Keratinocyte (primary cell): ENCODE measurements around the gene FRMD3. TPM values are rescaled to one million over a fixed set of nuclear protein-coding genes. Genes with fewer than 3 reads are reported as not detected.

ENCODE experiments used
- DNase-seq: peaks from one replicate; pipeline ENCODE4 v3.0.0-alpha.2; 2011; ENCODE audit warnings: low read depth, missing footprints, low spot score
- FAIRE-seq: peaks from 2 replicates; lab custom pipeline; 2011; peaks lifted over from hg19 to GRCh38; lab: Jason Lieb, UNC
- H2AFZ ChIP-seq: 2 replicates; pipeline ENCODE4 v1.6.0; 2012; ENCODE audit warnings: low read length, control low read depth, inconsistent platforms; ENCODE audit not compliant: control insufficient read depth
- H3K27ac ChIP-seq: 2 replicates; pipeline ENCODE4 v1.5.1; 2011; ENCODE audit warnings: low read length; ENCODE audit not compliant: control insufficient read depth, insufficient read depth
- H3K27me3 ChIP-seq: 3 replicates; pipeline ENCODE4 v1.6.0; 2011; ENCODE audit warnings: low read length; ENCODE audit not compliant: control insufficient read depth, insufficient read depth; ENCODE audit errors: extremely low read depth
- H3K36me3 ChIP-seq, 2 experiments: 2 replicates in 1 of 2; 3 replicates in 1 of 2; pipeline ENCODE4 v1.5.1; 2011; ENCODE audit warnings: low read length in 2 of 2, mild to moderate bottlenecking in 1 of 2; ENCODE audit not compliant: control insufficient read depth in 2 of 2, insufficient read depth in 2 of 2; ENCODE audit errors: extremely low read depth in 1 of 2
- H3K4me1 ChIP-seq: 3 replicates; pipeline ENCODE4 v1.5.1; 2011; ENCODE audit warnings: low read length; ENCODE audit not compliant: control insufficient read depth, insufficient read depth; ENCODE audit errors: extremely low read depth
- H3K4me2 ChIP-seq: 3 replicates; pipeline ENCODE4 v1.6.0; 2011; ENCODE audit warnings: low read depth, low read length; ENCODE audit not compliant: control insufficient read depth, insufficient read depth; ENCODE audit errors: extremely low read depth
- H3K4me3 ChIP-seq, 3 experiments: fragments of 200-600 bp in 1 of 3; sonication (generic) in 1 of 3; 2 replicates in 2 of 3; 3 replicates in 1 of 3; pipeline ENCODE4 v1.5.1; 2011 to 2016; ENCODE audit warnings: low read length in 3 of 3, mild to moderate bottlenecking in 3 of 3, control low read depth in 2 of 3, inconsistent platforms in 1 of 3, low read depth in 1 of 3, mixed read lengths in 1 of 3, mixed run types in 1 of 3, moderate library complexity in 1 of 3; ENCODE audit not compliant: control insufficient read depth in 2 of 3, insufficient read depth in 2 of 3; ENCODE audit errors: extremely low read depth in 1 of 3
- H3K79me2 ChIP-seq: 2 replicates; pipeline ENCODE4 v1.6.0; 2012; ENCODE audit warnings: low read length; ENCODE audit not compliant: control insufficient read depth, insufficient read depth
- H3K9ac ChIP-seq: 3 replicates; pipeline ENCODE4 v1.6.0; 2011; ENCODE audit warnings: low read length; ENCODE audit not compliant: control insufficient read depth, insufficient read depth; ENCODE audit errors: extremely low read depth
- H3K9me1 ChIP-seq: 3 replicates; pipeline ENCODE4 v1.6.0; 2011; ENCODE audit warnings: low read length; ENCODE audit not compliant: control insufficient read depth, insufficient read depth; ENCODE audit errors: extremely low read depth
- H3K9me3 ChIP-seq: 2 replicates; pipeline ENCODE4 v1.5.1; 2012; ENCODE audit warnings: low read depth, low read length; ENCODE audit not compliant: control insufficient read depth
- H4K20me1 ChIP-seq: 3 replicates; pipeline ENCODE4 v1.6.0; 2011; ENCODE audit warnings: low read length; ENCODE audit not compliant: control insufficient read depth, insufficient read depth; ENCODE audit errors: extremely low read depth
- CTCF ChIP-seq, 3 experiments: IDR thresholded peaks in 1 of 3; conservative IDR thresholded peaks in 1 of 3; optimal IDR thresholded peaks in 1 of 3; 2 replicates in 2 of 3; 3 replicates in 1 of 3; pipeline versions ENCODE3 to v1.5.1; 2011; ENCODE audit warnings: low read length in 3 of 3, mild to moderate bottlenecking in 3 of 3, moderate library complexity in 2 of 3, control low read depth in 1 of 3, inconsistent platforms in 1 of 3; ENCODE audit not compliant: insufficient read depth in 2 of 3; ENCODE audit errors: extremely low read depth in 1 of 3
- EZH2 ChIP-seq: IDR thresholded peaks from one replicate; pipeline ENCODE4 v1.6.1; 2012; ENCODE audit warnings: inconsistent platforms, mild to moderate bottlenecking, low read length, moderate library complexity
- dilution Hi-C: fragments of 300-500 bp; cut with MboI; formaldehyde crosslinking; loops from one replicate; pipeline ENCODE4 v1.7.0; 2020; ENCODE audit warnings: low sequenced_read_pairs; ENCODE audit not compliant: extremely low pct_ligation_motif_present
- polyA plus RNA-seq, 5 experiments: library from polyadenylated mRNA; depleted of rRNA in 3 of 5; stranded (reverse) in 3 of 5; stranded (forward) in 1 of 5; unstranded in 1 of 5; fragments of >200 nt; gene quantifications; 1 replicate in 1 of 5; 2 replicates in 3 of 5; 3 replicates in 1 of 5; pipeline versions ENCODE4 v1.2.1 to v1.2.3, GENCODE V29; 2011 to 2012; ENCODE audit warnings: missing spikeins in 2 of 5, low read depth in 1 of 5, low replicate concordance in 1 of 5

The FRMD3 gene
- polyA plus RNA-seq, 1 donor (not counting 4 experiments of a cell fraction or from before 2014, with no cell fraction given), result 0.21 TPM

DNA sequence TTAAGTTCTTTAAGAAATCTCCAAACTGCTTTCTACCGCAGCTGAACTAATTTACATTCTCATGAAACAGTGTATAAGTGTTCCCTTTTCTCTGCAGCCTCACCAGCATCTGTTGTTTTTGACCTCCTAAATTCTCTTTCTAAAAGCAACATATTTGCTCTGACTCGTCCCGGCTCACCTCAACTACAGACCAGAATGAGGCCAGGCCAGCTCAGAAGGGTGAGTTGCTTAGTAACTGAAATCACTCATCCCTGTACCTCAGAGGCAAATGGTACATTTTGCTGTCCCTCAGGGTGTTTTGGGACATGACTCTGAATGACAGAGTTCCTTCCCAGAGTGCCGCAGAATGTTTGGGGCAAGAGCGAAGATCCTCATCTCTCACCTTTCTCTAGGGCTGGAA lies 127.5 kb downstream of the FRMD3 start:
- Histone ChIP-seq H3K27ac (no peak overlapping the region), H2AFZ (no peak overlapping the region), H3K79me2 (no peaks in the 10 kb centered on the region), H3K9me3 (no peaks in the 10 kb centered on the region), H3K9me1 (no peaks in the 10 kb centered on the region), H3K4me3 (no peak overlapping the region), H4K20me1 (no peaks in the 10 kb centered on the region), H3K9ac (no peak overlapping the region), H3K36me3 (no peaks in the 10 kb centered on the region), H3K27me3 (no peaks in the 10 kb centered on the region), H3K4me2 (no peak overlapping the region), H3K4me1 (no peaks in the 10 kb centered on the region)
- no peak for TF ChIP-seq EZH2
- TF ChIP-seq CTCF (optimal IDR thresholded peaks at IDR 0.05 in 1 of 3, IDR thresholded peaks at IDR 0.05 in 1 of 3, conservative IDR thresholded peaks at IDR 0.05 in 1 of 3; ENCODE audit: extremely low read depth in 1 of 3, insufficient read depth in 2 of 3, low read length in 3 of 3), result no peak
- FAIRE-seq, result no peak
- no peak for DNase-seq
- dilution Hi-C loops, result no loop called here

- Histone ChIP-seq H3K4me1 (no peaks in the 10 kb centered on the region), H3K9me3 (no peaks in the 10 kb centered on the region), H3K36me3 (no peaks in the 10 kb centered on the region), H2AFZ (no peak overlapping the region), H4K20me1 (no peaks in the 10 kb centered on the region), H3K9ac (no peak overlapping the region), H3K27me3 (no peaks in the 10 kb centered on the region), H3K4me3 (no peak overlapping the region), H3K9me1 (no peaks in the 10 kb centered on the region), H3K79me2 (no peaks in the 10 kb centered on the region), H3K27ac (no peak overlapping the region), H3K4me2 (no peak overlapping the region)
- TF ChIP-seq CTCF (optimal IDR thresholded peaks at IDR 0.05 in 1 of 3, IDR thresholded peaks at IDR 0.05 in 1 of 3, conservative IDR thresholded peaks at IDR 0.05 in 1 of 3; ENCODE audit: extremely low read depth in 1 of 3, insufficient read depth in 2 of 3, low read length in 3 of 3), result no peak
- TF ChIP-seq EZH2, result no peak
- dilution Hi-C loops, result no loop called here
- no peak for FAIRE-seq
- DNase-seq, result no peak
Observed at GRCh38 chr9:83406921-83407320, 131.3 kb downstream of the FRMD3 start.
